HUES6 (cell line): ENCODE measurements around the gene PSENEN.

Source experiments
- H3K27ac ChIP-seq: 2 replicates; pipeline ENCODE4 v1.7.0; 2013; ENCODE audit warnings: low read depth, mild to moderate bottlenecking, low read length, inconsistent platforms
- H3K27me3 ChIP-seq: 2 replicates; pipeline ENCODE4 v1.6.1; 2013; ENCODE audit warnings: low read length; ENCODE audit not compliant: control insufficient read depth, insufficient read depth
- H3K36me3 ChIP-seq: 2 replicates; pipeline ENCODE4 v1.6.1; 2013; ENCODE audit warnings: low read length; ENCODE audit not compliant: control insufficient read depth, insufficient read depth
- H3K4me1 ChIP-seq: 2 replicates; pipeline ENCODE4 v1.6.1; 2013; ENCODE audit warnings: low read length; ENCODE audit not compliant: control insufficient read depth, insufficient read depth
- H3K4me3 ChIP-seq: 2 replicates; pipeline ENCODE4 v1.5.1; 2013; ENCODE audit warnings: low read depth, low read length
- H3K9ac ChIP-seq: one replicate; pipeline ENCODE4 v1.6.1; 2013; ENCODE audit warnings: mild to moderate bottlenecking, low read length
- H3K9me3 ChIP-seq: 2 replicates; pipeline ENCODE4 v1.6.1; 2013; ENCODE audit warnings: low read depth, low read length; ENCODE audit not compliant: control insufficient read depth, insufficient read depth

PSENEN gene

DNA sequence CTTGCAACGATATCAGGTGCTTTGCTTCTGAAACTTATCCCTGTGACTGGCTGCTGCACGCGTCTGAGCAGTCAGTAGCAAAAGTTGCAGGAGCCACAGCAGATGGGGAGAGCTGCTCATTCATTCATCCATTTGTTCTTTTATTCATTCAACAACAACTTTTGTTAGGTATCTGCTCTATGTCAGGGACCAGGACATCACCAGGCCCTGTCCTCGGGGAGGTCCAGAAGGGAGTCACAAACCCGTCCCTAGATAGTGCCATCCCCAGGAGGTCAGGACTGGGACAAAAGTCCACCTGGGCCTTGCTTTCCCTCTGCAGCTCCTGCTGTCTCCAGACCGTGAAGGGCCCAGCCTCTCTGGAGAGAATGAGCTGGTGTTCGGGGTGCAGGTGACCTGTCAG is 32.5 kb downstream of the PSENEN start:
- Histone ChIP-seq H3K4me3 (0 out of 2 replicates have a peak overlapping the region, but pooled peaks have one; percentile 15), H3K9me3 (no peaks in the 10 kb centered on the region), H3K27ac (no peak overlapping the region), H3K4me1 (peaks cover 31% of the 10 kb centered on the region), H3K27me3 (peaks cover 21% of the 10 kb centered on the region), H3K36me3 (no peaks in the 10 kb centered on the region), H3K9ac (no peak overlapping the region)

DNA sequence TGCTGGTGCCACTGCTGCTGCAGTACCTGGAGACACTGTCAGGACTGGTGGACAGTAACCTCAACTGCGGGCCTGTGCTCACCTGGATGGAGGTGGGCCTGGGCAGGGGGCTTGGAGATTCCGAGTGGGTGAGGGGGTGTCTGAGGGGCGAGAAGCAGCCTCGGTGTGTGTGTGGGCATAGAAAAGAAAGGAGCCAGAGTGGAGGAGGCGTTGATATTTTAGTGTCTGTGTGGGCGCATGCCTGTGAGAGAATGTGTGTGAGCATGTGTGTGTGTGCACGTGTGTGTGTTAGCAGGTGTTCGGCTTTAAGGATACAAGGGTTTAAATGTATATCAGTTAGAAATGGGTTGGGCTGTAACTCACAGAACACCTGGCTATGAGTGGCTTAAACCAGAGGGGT is 33.6 kb downstream of the PSENEN start:
- Histone ChIP-seq H3K27ac (no peak overlapping the region), H3K36me3 (no peaks in the 10 kb centered on the region), H3K9me3 (no peaks in the 10 kb centered on the region), H3K27me3 (peaks cover 21% of the 10 kb centered on the region), H3K4me3 (no peak overlapping the region), H3K4me1 (peaks cover 34% of the 10 kb centered on the region), H3K9ac (no peak overlapping the region)

DNA sequence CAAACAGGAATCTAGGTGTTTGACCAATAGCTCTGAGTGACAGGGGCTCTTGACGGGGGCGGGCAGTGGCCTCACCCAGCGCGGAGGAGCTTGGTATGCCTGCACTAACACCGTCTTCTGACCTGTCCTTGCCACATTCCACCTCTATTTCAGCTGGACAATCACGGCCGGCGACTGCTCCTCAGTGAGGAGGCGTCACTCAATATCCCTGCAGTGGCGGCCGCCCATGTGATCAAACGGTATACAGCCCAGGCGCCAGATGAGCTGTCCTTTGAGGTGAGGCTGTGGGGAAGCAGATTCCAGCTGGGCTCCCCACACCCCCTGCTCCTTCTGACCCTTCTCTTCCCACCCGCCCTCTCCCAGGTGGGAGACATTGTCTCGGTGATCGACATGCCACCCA is 34.6 kb downstream of the PSENEN start:
- Histone ChIP-seq H3K27ac (no peak overlapping the region), H3K4me1 (peaks cover 27% of the 10 kb centered on the region), H3K27me3 (peaks cover 15% of the 10 kb centered on the region; the same call in 1 of the 2 replicates), H3K9me3 (no peaks in the 10 kb centered on the region), H3K9ac (no peak overlapping the region), H3K36me3 (no peaks in the 10 kb centered on the region), H3K4me3 (no peak overlapping the region)

DNA sequence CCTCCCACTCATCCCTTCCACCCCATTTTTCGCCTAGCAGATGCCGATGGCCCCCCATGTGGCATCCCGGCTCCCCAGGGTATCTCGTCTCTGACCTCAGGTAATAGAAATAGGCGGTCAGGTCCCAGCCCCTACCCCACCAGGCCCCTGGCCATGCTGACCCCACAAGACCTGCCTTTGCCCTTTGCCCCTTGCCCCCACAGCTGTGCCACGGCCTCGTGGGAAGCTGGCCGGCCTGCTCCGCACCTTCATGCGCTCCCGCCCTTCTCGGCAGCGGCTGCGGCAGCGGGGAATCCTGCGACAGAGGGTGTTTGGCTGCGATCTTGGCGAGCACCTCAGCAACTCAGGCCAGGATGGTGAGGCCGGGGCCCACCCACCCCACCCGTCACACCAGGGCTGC is 35.3 kb downstream of the PSENEN start:
- peaks cover 15% of the 10 kb centered on the region; the same call in 1 of the 2 replicates for H3K27me3 ChIP-seq
- H3K4me1 ChIP-seq: peaks cover 29% of the 10 kb centered on the region
- no peak overlapping the region for H3K4me3 ChIP-seq
- H3K27ac ChIP-seq: no peak overlapping the region
- H3K9me3 ChIP-seq: no peaks in the 10 kb centered on the region
- no peak overlapping the region for H3K9ac ChIP-seq
- H3K36me3 ChIP-seq: no peaks in the 10 kb centered on the region

DNA sequence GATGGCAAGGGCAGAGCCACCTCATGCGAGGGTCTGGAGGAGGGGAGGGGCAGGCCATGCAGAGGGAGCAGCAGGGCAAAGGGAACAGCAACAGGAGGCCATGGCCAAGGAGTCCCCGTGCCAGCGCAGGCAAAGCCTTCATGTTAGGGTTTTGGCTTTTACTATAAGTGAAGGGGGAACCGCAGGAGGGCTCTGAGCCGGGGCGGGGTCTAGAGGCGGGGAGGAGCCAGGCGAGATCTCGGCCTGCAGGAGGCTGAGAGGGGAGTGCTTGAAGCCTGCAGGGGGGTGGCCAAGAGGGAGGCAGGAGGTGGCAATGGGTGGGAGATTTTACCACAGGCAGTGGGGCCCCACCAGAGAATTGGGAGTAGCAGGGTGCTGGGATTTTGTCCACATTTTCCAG is 36.2 kb downstream of the PSENEN start:
- Histone ChIP-seq H3K27me3 (peaks cover 9% of the 10 kb centered on the region; the same call in 1 of the 2 replicates), H3K9ac (no peak overlapping the region), H3K27ac (no peak overlapping the region), H3K4me1 (peaks cover 22% of the 10 kb centered on the region), H3K4me3 (no peak overlapping the region), H3K9me3 (no peaks in the 10 kb centered on the region), H3K36me3 (no peaks in the 10 kb centered on the region)

DNA sequence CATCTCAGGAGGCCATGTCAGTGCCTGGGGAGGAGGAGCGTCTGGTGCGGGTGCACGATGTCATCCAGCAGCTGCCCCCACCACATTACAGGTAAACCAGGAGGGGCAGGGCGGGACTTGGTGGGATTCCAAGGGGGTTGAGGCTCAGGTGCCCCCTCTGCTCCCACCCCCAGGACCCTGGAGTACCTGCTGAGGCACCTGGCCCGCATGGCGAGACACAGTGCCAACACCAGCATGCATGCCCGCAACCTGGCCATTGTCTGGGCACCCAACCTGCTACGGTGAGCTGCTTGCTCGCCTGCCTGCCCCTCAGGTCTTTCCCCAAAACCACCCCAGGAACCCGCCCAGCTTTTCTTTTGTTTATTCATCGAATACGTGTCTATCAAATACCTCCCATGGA is 37.1 kb downstream of the PSENEN start:
- H3K9ac ChIP-seq: no peak overlapping the region
- H3K4me1 ChIP-seq: peaks cover 13% of the 10 kb centered on the region
- H3K36me3 ChIP-seq: no peaks in the 10 kb centered on the region
- H3K4me3 ChIP-seq: no peak overlapping the region
- H3K9me3 ChIP-seq: no peaks in the 10 kb centered on the region
- H3K27ac ChIP-seq: no peak overlapping the region
- 0 out of 2 replicates have a peak, but pooled peaks cover 2% of the 10 kb centered on the region for H3K27me3 ChIP-seq

DNA sequence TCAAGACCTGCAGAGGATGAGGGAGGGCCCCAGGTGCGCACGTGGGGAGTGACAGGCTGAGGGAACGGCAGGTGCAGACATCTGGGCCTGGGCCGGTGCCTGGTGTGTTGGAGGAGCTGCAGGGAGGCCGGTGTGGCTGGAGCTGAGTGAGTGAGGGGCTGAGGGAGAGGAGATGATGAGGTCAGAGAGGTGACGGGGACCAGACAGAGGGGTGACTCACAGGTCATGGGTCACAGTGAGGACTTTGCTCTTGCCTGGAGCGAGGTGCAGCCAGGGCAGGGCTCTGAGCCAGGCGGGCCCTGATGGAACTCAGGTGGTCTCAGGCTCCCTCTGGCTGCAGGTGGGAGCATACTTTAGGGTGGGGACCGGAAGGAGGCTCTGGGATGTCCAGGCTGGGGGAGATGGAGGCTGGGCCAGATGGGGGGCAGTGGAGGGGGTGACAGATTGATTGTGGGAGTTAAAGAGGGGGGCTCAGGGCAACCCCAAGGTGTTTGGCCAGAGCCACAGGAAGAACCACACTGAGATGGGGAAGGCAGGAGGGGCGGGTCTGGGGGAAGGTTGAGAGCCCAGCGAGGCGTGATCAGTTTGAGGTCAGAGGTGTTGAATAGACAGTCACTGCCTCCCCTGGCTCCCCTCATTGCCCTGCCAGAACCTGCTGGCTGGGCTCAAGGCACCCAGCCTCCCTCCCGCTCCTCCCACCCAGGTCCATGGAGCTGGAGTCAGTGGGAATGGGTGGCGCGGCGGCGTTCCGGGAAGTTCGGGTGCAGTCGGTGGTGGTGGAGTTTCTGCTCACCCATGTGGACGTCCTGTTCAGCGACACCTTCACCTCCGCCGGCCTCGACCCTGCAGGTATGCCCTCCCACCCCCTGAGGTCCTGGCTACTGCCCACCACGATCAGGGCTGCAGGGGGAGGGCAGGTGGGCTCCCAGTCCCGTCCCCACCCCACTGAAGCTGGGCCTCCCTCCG is 38.3 kb downstream of the PSENEN start:
- Histone ChIP-seq H3K4me1 (peaks cover 9% of the 10 kb centered on the region; the same call in 1 of the 2 replicates), H3K9ac (no peak overlapping the region), H3K4me3 (peak overlapping the region; percentile 71), H3K9me3 (no peaks in the 10 kb centered on the region), H3K27me3 (no peaks in the 10 kb centered on the region), H3K27ac (no peak overlapping the region), H3K36me3 (no peaks in the 10 kb centered on the region)

DNA sequence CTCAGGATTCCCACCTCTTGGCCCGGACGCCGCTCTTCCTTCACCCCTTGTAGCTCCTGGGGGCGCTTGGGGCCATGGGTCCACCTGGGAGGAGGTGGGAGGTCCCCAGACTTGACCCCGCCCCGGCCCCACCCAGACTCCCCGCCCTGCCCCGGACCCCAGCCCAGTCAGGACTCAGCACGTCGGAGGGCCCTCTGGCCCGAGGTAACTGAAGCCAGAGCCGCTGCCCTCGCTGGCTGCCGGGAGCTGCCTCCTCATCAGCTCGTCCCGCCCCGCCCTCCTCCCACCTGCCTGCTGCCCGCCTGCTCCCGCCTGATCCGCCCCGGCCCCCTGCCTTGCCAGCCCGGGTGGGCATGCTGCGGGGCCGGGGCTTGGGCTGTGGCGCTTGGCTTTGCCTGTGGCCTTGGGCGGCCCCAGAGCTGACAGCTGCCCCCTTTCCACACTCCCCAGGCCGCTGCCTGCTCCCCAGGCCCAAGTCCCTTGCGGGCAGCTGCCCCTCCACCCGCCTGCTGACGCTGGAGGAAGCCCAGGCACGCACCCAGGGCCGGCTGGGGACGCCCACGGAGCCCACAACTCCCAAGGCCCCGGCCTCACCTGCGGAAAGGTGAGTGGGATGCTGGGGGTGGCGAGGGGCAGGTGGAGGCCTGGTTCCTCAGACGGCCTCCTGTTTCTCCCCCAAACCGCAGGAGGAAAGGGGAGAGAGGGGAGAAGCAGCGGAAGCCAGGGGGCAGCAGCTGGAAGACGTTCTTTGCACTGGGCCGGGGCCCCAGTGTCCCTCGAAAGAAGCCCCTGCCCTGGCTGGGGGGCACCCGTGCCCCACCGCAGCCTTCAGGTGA is 39.3 kb downstream of the PSENEN start:
- Histone ChIP-seq H3K27me3 (no peaks in the 10 kb centered on the region), H3K4me3 (peak overlapping the region; percentile 71), H3K4me1 (peaks cover 9% of the 10 kb centered on the region; the same call in 1 of the 2 replicates), H3K9me3 (no peaks in the 10 kb centered on the region), H3K36me3 (no peaks in the 10 kb centered on the region), H3K27ac (no peak overlapping the region), H3K9ac (peak overlapping the region; percentile 40)

DNA sequence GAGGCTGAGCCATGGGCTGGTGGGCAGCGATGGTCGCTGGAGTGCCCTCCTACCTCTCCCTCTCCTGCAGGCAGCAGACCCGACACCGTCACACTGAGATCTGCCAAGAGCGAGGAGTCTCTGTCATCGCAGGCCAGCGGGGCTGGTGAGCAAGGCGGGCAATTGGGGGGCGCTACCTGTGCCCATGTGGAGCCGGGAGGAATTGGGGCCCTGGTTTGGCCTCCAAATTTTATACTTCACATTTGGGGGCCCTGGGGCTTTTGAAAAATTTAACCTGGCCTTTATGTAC is 39.8 kb downstream of the PSENEN start:
- peaks cover 9% of the 10 kb centered on the region; the same call in 1 of the 2 replicates for H3K4me1 ChIP-seq
- H3K36me3 ChIP-seq: no peaks in the 10 kb centered on the region
- H3K27ac ChIP-seq: no peak overlapping the region
- H3K9ac ChIP-seq: peak overlapping the region; percentile 40
- H3K27me3 ChIP-seq: no peaks in the 10 kb centered on the region
- no peaks in the 10 kb centered on the region for H3K9me3 ChIP-seq
- H3K4me3 ChIP-seq: peak overlapping the region; percentile 71

DNA sequence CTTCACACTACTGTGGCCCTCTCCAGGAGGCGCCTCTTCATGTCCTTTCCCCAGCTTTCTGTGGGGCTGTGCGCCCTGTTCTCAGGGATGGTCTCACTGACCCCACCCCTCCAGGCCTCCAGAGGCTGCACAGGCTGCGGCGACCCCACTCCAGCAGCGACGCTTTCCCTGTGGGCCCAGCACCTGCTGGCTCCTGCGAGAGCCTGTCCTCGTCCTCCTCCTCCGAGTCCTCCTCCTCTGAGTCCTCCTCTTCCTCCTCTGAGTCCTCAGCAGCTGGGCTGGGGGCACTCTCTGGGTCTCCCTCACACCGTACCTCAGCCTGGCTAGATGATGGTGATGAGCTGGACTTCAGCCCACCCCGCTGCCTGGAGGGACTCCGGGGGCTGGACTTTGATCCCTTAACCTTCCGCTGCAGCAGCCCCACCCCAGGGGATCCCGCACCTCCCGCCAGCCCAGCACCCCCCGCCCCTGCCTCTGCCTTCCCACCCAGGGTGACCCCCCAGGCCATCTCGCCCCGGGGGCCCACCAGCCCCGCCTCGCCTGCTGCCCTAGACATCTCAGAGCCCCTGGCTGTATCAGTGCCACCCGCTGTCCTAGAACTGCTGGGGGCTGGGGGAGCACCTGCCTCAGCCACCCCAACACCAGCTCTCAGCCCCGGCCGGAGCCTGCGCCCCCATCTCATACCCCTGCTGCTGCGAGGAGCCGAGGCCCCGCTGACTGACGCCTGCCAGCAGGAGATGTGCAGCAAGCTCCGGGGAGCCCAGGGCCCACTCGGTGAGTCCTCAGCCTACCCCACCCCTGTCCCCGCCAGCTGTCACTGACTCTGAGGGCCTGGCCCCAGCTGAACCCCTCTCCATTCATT is 41.1 kb downstream of the PSENEN start:
- Histone ChIP-seq H3K9me3 (no peaks in the 10 kb centered on the region), H3K36me3 (no peaks in the 10 kb centered on the region), H3K4me3 (no peak overlapping the region), H3K27ac (no peak overlapping the region), H3K9ac (no peak overlapping the region), H3K4me1 (peaks cover 9% of the 10 kb centered on the region; the same call in 1 of the 2 replicates), H3K27me3 (no peaks in the 10 kb centered on the region)
